Activated CD4-positive, alpha-beta T cell treated with anti-CD3 and anti-CD28 coated beads, Interleukin-2, amount 50 U/mL, for 4 hours (primary cell): ENCODE results near the gene RALGPS1.
"Not testable (repeated sequence)": the region's sequence is repeated elsewhere in the genome, so short reads cannot be mapped to it uniquely, and the experiment has no call there.

Source experiments
- DNase-seq, 2 experiments: peaks; one replicate each; pipeline ENCODE4 v3.0.0-alpha.2; 2020

RALGPS1 gene

GRCh38 chr9:126989847-126990842 lies 75.6 kb downstream of the RALGPS1 start:
- no peak for DNase-seq

DNA sequence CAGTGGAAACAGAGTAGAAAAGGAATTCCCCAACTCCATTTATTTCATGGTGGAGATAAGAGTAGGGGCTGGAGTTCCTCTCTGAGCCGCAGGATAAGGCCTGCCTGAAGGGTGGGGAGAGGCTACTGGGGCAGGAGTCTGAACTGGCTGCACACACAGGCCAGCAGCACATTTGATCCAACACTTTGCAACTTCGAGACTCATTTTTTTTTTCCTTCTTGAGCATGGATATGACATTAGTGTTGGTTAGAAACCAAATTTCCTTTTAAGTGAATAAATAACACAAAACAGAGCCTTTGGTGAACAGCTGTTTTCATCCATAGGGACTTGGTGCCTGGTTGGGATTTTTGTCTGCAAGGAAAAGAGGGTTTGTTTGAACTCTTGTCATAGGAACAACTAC lies 76.6 kb downstream of the RALGPS1 start:
- DNase-seq = no peak

- DNase-seq = no peak
Observed at GRCh38 chr9:126992427-126992826, 77.8 kb downstream of the RALGPS1 start.

DNA sequence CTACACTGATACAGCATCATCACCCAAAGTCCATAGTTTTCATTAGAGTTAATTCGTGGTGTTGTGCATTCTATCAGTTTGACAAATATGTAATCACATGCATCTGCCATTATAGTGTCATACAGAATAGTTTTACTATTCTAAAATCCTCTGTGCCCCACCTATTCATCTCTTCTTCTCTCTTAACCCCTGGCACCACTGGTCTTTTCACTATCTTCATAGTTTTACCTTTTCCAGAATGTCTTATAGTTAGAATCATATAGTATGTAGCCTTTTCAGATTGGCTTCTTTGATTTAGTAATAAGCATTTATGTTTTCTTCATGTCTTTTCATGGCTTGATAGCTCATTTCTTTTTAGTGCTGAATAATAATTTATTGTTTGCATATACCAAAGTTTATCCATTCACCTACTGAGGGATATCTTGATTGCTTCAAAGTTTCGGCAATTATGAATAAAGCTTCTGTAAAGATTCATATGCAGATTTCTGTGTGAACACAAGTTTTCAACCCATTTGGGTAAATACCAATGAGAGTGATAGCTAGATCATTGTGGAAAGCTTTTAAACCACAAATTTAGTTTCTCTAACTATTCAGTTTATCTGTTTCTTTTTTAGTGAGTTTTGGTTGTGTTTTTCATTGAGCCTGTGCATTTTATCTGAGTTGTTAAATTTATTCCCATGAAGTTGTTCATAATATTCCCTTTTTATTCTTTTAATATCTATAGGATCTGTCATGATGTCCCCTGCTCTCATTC lies 84.9 kb downstream of the RALGPS1 start:
- DNase-seq = no peak

DNA sequence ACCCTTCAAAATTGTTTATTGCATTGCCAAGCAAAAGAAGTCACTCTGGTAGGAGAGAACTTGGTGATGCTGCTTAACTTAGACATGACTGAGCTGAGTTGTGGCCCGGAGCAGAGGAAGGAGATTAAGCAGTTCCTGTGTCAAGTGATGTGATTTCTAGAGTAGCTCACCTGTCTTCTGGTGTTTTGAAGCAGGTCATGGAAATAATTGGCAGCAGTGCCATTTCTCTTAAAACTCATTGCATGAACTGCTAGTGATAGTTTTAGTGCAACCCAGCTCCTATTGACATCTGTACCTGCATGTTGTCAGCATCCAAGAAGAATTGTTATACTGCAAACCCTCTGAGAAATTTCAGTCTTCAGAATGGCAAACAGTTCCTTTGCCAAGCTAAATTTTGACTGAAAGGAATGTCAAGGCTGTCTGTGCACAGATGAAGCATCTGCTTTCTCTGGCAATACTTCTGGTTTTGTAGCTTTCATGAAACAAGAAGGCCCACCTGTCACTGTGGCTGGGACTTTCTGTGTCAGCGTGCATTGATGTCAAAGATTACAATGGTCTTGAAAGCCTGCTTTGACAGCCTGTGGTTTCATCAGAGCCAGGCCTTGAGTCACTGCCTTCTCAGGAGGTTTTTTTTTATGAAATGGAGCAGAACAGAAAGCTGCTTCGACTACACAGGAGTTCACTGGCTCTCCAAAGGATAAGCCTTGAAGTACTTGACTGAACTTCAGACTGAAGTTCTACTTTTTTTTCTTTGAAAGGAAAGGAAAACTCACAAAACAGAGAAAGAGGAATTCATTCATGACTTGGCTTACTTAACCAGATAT lies 90.6 kb downstream of the RALGPS1 start:
- DNase-seq = peak; percentile 57 to 59

GRCh38 chr9:127005770-127006314 lies 91.3 kb downstream of the RALGPS1 start:
- DNase-seq = no peak

DNA sequence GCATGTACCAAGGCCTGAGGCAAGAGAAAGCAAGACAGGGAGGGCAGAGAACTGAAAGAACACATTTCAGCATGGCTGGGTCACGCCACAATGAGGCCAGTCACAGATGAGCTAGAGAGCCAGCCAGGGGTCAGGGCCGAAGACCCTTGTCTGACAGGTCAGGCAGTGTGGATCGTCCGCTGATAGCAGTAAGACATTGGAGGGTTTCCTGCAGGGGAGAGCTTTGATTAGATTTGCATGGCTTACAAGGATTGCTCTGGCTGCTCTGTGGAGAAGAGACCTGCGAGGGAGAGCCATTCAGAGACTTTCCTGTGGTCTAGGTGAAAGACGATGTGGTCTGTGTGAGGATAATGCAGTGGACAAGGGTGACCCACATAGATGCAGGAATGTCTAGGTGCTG lies 93.1 kb downstream of the RALGPS1 start:
- DNase-seq = no peak

- no peak for DNase-seq
Observed at GRCh38 chr9:127008076-127008475, 93.5 kb downstream of the RALGPS1 start.

GRCh38 chr9:127011772-127012171 lies 97.2 kb downstream of the RALGPS1 start:
- DNase-seq = no peak

DNA sequence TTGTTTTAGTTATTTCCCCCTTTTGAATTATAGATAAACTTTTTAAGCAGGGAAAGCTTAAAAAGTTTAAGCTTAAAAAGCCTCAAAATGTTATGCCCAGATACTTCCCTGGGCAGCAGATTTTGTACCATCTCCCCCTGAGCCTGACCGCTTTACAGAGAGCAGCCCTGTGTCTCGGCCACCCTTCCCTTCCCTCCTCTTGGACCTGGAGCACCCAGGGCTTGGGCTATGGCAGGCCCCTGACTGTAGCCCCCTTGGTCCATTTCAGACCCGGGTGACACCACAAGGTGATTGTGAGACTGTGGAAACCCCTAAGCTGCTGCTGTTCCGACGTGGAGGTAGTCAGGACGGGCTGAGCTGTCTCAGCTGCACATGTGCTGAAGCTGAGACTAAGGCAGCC lies 97.7 kb downstream of the RALGPS1 start:
- DNase-seq = no peak

DNA sequence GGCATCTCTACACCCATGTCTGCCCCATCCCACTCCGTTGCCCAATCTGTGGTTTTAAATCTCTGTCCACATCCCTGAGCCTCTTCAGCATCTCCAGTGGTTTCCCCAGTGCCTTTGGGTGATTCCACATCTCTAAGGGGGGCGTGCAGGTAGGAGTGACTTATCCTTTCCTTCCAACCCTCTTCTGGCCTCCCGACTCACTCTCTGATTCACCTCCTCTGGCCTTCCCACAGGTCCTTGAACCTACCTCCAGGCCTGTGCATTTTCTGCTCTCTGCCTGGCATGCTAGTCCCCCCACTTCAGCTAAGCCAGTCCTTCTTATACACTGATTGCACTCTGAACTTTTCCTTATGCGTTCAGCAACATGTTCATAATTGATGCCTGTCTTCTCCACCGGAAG lies 99.0 kb downstream of the RALGPS1 start:
- no peak for DNase-seq

GRCh38 chr9:127014216-127014909 lies 99.8 kb downstream of the RALGPS1 start:
- DNase-seq = no peak

- DNase-seq = no peak
Observed at GRCh38 chr9:127014910-127015540, 100.4 kb downstream of the RALGPS1 start.

GRCh38 chr9:127015921-127016512 lies 101.4 kb downstream of the RALGPS1 start:
- no peak for DNase-seq

DNA sequence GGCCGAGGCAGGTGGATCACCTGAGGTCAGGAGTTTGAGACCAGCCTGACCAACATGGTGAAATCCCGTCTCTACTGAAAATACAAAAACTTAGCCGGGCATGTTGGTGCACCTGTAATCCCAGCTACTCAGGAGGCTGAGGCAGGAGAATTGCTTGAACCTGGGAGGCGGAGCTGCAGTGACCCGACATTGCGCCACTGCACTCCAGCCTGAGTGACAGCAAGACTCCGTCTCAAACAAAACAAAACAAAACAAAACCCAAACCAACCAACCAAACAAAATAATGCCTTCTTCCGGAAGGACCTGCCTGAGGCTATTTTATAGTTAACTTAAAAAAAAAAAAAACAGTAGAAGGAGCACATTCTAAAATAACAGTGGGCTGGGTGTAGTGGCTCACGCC lies 103.4 kb downstream of the RALGPS1 start:
- DNase-seq = not testable (repeated sequence)

DNA sequence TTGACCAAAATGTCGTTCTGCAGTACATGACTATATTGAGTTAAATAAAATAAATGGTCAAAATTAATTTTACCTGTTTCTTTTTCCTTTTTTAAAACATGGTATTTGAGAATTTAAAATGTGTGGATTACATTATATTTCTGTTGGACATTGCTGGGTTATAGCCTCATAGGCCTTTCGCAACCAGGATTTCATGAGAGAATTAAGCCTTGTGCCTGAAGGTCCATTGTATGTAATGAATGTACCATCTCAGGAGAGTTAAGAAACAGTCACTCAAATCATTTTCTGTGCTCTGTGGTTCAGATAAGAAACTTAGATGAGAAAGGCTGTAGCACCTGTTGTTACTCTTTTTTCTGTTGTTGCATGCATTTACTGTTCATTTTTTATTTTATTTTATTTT lies 104.4 kb downstream of the RALGPS1 start:
- DNase-seq = no peak

DNA sequence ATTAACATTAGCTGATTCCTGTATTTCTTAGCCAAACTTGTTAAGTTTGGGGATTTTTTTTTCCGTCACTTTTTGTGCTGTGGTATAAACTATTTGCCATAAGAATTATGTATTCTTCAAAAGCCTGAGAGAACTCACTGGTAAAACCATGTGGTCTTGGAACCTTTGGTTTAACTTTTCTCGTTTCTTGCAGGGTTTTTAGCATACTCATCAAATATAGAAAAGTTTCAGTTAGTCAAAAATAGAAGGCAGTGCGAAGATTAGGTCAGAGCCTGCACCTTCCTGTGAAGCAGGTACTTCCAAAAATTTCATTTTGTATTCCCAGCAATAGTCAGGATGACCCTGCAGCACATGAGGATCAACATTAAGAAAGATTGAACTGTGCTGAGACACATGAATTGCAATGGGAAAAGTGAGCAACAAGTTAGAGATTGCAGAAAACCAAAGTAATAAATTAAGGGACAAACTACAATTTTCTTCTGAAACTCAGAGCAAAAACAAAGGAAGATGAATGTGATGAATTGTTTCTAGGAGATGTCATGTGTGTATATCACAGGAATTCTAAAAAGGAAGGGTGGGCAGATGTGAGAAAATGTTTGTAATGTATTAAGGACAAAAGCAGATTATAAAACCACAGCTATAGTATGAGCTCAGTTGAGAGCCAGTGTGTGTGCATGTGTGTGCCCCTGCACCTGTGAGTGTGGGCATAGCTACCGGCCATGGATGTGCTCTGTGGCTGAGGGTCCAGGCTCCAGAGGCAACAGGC lies 105.6 kb downstream of the RALGPS1 start:
- no peak for DNase-seq

DNA sequence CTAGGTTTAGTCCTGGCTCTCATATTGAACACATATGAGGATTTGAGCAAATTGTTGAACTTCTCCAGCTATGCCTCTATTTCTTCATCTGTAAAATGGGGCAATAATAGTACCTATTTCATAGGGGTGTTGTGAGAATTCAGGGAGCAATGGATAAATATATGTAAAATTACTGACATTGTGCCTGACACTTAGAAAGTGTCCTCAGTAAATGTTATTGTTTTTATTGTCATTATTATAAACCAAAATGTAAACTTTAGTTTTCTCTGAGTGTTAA lies 106.2 kb downstream of the RALGPS1 start:
- no peak for DNase-seq

DNA sequence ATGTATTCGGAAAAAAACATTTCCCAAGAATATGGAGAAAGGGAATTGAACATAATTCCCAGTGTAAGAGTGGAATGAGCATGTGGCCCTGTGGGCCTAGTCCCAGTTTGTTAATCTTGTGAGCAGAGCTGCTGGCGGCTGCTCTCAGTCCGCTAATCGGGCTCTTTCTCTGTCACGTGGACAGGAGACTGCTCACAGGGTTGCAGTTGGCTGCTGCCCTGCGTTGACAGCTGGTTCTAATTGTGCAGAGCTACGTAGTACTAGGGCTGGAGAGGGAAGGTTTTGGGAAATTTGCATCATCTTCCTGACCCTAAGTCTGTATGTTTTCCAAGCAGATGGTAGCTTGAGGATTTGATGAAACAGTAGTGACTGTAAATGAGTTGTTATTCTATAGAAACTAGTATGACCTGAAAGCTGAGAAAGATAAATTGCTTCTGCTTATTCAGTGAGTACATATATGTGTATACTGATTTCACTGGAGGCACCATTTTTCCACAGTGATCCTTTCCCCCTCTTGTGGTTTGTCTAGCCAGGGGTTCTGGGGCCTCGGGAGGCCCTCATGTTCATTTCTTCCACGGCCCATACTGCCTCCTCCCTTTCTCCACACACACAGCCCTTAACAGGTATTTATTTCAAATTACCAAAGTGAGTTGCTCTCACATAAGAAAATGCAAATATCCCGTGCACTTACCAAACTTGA lies 107.2 kb downstream of the RALGPS1 start:
- DNase-seq = no peak
